ENCODE data around the gene TRAPPC8. TPM values are rescaled to one million over a fixed set of nuclear protein-coding genes. Genes with fewer than 3 reads are reported as not detected.
A peak's percentile ranks its signal among the peaks of the same experiment; 100 is the strongest.

Gene TRAPPC8
- total and polyA plus RNA-seq, 2 of the 13 experiments (the other 11 are each of a cell fraction or from before 2014, with no cell fraction given), result 34.6 to 50.8 TPM

DNA sequence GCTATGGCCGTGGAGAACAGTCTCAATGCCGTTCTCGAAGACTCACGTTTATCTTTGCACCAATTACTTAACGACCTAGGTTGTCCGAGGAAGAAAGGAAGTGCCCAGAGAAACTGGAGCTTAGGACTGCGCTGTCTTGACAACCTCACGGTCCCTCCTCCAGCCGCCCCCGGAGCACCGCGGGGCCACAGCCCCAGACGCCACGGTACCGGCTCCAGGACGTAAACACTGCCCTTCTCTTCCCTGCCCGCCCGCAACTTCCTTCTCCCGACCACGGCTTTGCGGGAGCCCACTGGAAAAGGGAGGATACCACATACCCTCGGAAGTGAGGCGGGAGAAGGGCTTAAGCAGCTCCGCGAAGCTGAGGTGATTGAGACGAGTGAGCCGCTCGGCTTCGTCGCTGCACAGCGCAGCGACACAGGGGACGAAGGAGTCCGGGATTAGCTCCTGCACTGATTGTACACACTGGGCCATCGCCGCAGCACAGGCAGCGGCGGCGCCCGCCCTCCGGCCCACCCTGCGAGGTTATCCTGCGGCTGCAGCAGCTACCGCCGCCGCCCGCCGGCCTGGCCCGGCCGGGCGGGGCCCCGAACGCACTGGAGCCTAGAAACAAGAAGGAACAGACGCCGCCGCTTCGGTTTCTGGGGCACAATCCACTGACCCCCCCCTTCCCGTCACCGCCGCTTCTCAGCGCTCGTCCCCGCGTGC is 483 bp downstream of the TRAPPC8 start (continued):
- no peak for TF ChIP-seq ZNF546 (CRISPR knock-in tag; conservative IDR thresholded peaks at IDR 0.05)
- TF ChIP-seq, protein P1, sequence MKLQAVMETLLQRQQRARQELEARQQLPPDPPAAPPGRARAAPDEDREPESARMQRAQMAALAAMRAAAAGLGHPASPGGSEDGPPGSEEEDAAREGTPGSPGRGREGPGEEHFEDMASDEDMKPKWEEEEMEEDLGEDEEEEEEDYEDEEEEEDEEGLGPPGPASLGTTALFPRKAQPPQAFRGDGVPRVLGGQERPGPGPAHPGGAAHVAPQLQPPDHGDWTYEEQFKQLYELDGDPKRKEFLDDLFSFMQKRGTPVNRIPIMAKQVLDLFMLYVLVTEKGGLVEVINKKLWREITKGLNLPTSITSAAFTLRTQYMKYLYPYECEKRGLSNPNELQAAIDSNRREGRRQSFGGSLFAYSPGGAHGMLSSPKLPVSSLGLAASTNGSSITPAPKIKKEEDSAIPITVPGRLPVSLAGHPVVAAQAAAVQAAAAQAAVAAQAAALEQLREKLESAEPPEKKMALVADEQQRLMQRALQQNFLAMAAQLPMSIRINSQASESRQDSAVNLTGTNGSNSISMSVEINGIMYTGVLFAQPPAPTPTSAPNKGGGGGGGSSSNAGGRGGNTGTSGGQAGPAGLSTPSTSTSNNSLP (IDR thresholded peaks at IDR 0.05; ENCODE audit: low read depth, low read length), result no peak
- TF ChIP-seq, protein P2, sequence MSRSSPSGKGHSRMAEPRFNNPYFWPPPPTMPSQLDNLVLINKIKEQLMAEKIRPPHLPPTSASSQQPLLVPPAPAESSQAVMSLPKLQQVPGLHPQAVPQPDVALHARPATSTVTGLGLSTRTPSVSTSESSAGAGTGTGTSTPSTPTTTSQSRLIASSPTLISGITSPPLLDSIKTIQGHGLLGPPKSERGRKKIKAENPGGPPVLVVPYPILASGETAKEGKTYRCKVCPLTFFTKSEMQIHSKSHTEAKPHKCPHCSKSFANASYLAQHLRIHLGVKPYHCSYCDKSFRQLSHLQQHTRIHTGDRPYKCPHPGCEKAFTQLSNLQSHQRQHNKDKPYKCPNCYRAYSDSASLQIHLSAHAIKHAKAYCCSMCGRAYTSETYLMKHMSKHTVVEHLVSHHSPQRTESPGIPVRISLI (CRISPR knock-in tag; IDR thresholded peaks at IDR 0.05; ENCODE audit: borderline replicate concordance), result no peak; the same call in 1 of the 2 replicates
- TF ChIP-seq, protein P3, sequence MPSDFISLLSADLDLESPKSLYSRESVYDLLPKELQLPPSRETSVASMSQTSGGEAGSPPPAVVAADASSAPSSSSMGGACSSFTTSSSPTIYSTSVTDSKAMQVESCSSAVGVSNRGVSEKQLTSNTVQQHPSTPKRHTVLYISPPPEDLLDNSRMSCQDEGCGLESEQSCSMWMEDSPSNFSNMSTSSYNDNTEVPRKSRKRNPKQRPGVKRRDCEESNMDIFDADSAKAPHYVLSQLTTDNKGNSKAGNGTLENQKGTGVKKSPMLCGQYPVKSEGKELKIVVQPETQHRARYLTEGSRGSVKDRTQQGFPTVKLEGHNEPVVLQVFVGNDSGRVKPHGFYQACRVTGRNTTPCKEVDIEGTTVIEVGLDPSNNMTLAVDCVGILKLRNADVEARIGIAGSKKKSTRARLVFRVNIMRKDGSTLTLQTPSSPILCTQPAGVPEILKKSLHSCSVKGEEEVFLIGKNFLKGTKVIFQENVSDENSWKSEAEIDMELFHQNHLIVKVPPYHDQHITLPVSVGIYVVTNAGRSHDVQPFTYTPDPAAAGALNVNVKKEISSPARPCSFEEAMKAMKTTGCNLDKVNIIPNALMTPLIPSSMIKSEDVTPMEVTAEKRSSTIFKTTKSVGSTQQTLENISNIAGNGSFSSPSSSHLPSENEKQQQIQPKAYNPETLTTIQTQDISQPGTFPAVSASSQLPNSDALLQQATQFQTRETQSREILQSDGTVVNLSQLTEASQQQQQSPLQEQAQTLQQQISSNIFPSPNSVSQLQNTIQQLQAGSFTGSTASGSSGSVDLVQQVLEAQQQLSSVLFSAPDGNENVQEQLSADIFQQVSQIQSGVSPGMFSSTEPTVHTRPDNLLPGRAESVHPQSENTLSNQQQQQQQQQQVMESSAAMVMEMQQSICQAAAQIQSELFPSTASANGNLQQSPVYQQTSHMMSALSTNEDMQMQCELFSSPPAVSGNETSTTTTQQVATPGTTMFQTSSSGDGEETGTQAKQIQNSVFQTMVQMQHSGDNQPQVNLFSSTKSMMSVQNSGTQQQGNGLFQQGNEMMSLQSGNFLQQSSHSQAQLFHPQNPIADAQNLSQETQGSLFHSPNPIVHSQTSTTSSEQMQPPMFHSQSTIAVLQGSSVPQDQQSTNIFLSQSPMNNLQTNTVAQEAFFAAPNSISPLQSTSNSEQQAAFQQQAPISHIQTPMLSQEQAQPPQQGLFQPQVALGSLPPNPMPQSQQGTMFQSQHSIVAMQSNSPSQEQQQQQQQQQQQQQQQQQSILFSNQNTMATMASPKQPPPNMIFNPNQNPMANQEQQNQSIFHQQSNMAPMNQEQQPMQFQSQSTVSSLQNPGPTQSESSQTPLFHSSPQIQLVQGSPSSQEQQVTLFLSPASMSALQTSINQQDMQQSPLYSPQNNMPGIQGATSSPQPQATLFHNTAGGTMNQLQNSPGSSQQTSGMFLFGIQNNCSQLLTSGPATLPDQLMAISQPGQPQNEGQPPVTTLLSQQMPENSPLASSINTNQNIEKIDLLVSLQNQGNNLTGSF (CRISPR knock-in tag; IDR thresholded peaks at IDR 0.05), result no peak
- TF ChIP-seq FOXA1 (IDR thresholded peaks at IDR 0.05), result no peak
- TF ChIP-seq FOXA1 (CRISPR knock-in tag; IDR thresholded peaks at IDR 0.05), result peak; percentile 46; the same call in 1 of the 2 replicates
- 0 out of 2 replicates have a peak, but pooled peaks have one; percentile 39 for TF ChIP-seq FOXC1 (CRISPR knock-in tag; IDR thresholded peaks at IDR 0.05; ENCODE audit: borderline replicate concordance)
- TF ChIP-seq ZEB1 (IDR thresholded peaks at IDR 0.05; ENCODE audit: insufficient replicate concordance, low read depth), result no peak
- TF ChIP-seq TBX3 (IDR thresholded peaks at IDR 0.05; ENCODE audit: borderline replicate concordance), result no peak
- no peak for TF ChIP-seq ZNF382 (CRISPR knock-in tag; IDR thresholded peaks at IDR 0.05; ENCODE audit: borderline replicate concordance)
- 0 out of 2 replicates have a peak, but pooled peaks have one; percentile 22 for TF ChIP-seq ZSCAN29 (CRISPR knock-in tag; conservative IDR thresholded peaks at IDR 0.05)
- no peak for TF ChIP-seq DR1 (CRISPR knock-in tag; IDR thresholded peaks at IDR 0.05)
- 0 out of 2 replicates have a peak, but pooled peaks have one; percentile 24 for TF ChIP-seq RARG (CRISPR knock-in tag; IDR thresholded peaks at IDR 0.05; ENCODE audit: low read depth)
- peak; percentile 15; the same call in 1 of the 2 replicates for TF ChIP-seq ZBTB20 (CRISPR knock-in tag; IDR thresholded peaks at IDR 0.05; ENCODE audit: borderline replicate concordance, low read depth)
- no peak for TF ChIP-seq FOXK1 (CRISPR knock-in tag; IDR thresholded peaks at IDR 0.05; ENCODE audit: borderline replicate concordance, low read depth)
- no peak for TF ChIP-seq GTF3A (CRISPR knock-in tag; conservative IDR thresholded peaks at IDR 0.05)
- TF ChIP-seq ZNF841 (CRISPR knock-in tag; IDR thresholded peaks at IDR 0.05; ENCODE audit: borderline replicate concordance), result 0 out of 2 replicates have a peak, but pooled peaks have one; percentile 23
- TF ChIP-seq HOXD1 (CRISPR knock-in tag; IDR thresholded peaks at IDR 0.05), result no peak
- 0 out of 2 replicates have a peak, but pooled peaks have one; percentile 10 for TF ChIP-seq ZNF335 (CRISPR knock-in tag; IDR thresholded peaks at IDR 0.05)
- TF ChIP-seq ZIK1 (CRISPR knock-in tag; IDR thresholded peaks at IDR 0.05; ENCODE audit: borderline replicate concordance, low read depth), result no peak
- 0 out of 2 replicates have a peak, but pooled peaks have one; percentile 3 for TF ChIP-seq MEF2D (CRISPR knock-in tag; IDR thresholded peaks at IDR 0.05)
- no peak for TF ChIP-seq ZNF724P (CRISPR knock-in tag; IDR thresholded peaks at IDR 0.05; ENCODE audit: borderline replicate concordance)
